K562 (cell line): Measurements from ENCODE around the gene FAM149B1. TPM values are rescaled to one million over a fixed set of nuclear protein-coding genes. Genes with fewer than 3 reads are reported as not detected.

Experiments used
- ATF7 ChIP-seq: fragments of 450-650 bp; IDR thresholded peaks from 2 replicates; pipeline ENCODE4 v1.7.1; 2014; ENCODE audit warnings: mild to moderate bottlenecking, moderate library complexity
- C11orf30 ChIP-seq: fragments of 450-650 bp; IDR thresholded peaks from 2 replicates; pipeline ENCODE4 v1.6.1; 2016; ENCODE audit warnings: low read depth, mild to moderate bottlenecking
- CREB1 ChIP-seq, 2 experiments: sonication (generic) in 1 of 2; formaldehyde crosslinking in 1 of 2; IDR thresholded peaks; 2 replicates each; pipeline versions ENCODE4 v1.6.1 to v1.8.0; 2012 to 2022; ENCODE audit warnings: inconsistent platforms in 1 of 2, mild to moderate bottlenecking in 1 of 2, missing genetic modification reagents in 1 of 2, moderate library complexity in 1 of 2
- CREBBP ChIP-seq: IDR thresholded peaks from one replicate; pipeline ENCODE4 v1.6.1; 2012; ENCODE audit warnings: low read depth, mild to moderate bottlenecking, control low read depth, inconsistent platforms, low read length
- E2F3 ChIP-seq: fragments of 250-450 bp; sonication (Bioruptor Pico); IDR thresholded peaks from 2 replicates; pipeline ENCODE4 v1.4.0; 2020; ENCODE audit warnings: mild to moderate bottlenecking
- ELF1 ChIP-seq: fragments of 200-800 bp; sonication (Bioruptor generic); IDR thresholded peaks from 2 replicates; pipeline ENCODE4 v1.6.1; 2016; ENCODE audit warnings: missing genetic modification characterization, missing compliant biosample characterization
- HMG20B ChIP-seq: fragments of 250-450 bp; sonication (Bioruptor Pico); IDR thresholded peaks from 2 replicates; pipeline ENCODE4 v1.5.0; 2021; ENCODE audit warnings: mild to moderate bottlenecking
- HNRNPUL1 ChIP-seq: fragments of 200-400 bp; formaldehyde crosslinking; IDR thresholded peaks from 2 replicates; pipeline ENCODE4 v1.6.1; 2017; ENCODE audit warnings: low read length
- ILK ChIP-seq: fragments of 450-650 bp; IDR thresholded peaks from 2 replicates; pipeline ENCODE4 v1.6.1; 2016; ENCODE audit warnings: missing genetic modification characterization, low read depth, mild to moderate bottlenecking, missing compliant biosample characterization, moderate library complexity, borderline replicate concordance
- KLF13 ChIP-seq: fragments of 450-650 bp; IDR thresholded peaks from 2 replicates; pipeline ENCODE4 v1.6.1; 2016; ENCODE audit warnings: missing genetic modification characterization, low read depth, mild to moderate bottlenecking, missing compliant biosample characterization, moderate library complexity, borderline replicate concordance
- MAZ ChIP-seq, 2 experiments: fragments of 450-650 bp in 1 of 2; sonication (generic) in 1 of 2; formaldehyde crosslinking; IDR thresholded peaks in 1 of 2; conservative IDR thresholded peaks in 1 of 2; 2 replicates each; pipeline versions ENCODE4 v1.4.0 to v1.5.0; 2020; ENCODE audit warnings: mild to moderate bottlenecking in 1 of 2, missing genetic modification reagents in 1 of 2
- MCM3 ChIP-seq: fragments of 450-650 bp; IDR thresholded peaks from 2 replicates; pipeline ENCODE4 v1.6.1; 2016
- NKRF ChIP-seq: fragments of 450-650 bp; IDR thresholded peaks from 2 replicates; pipeline ENCODE4 v1.6.1; 2016; ENCODE audit warnings: borderline replicate concordance
- PURB ChIP-seq: sonication (generic); formaldehyde crosslinking; IDR thresholded peaks from 2 replicates; pipeline ENCODE4 v1.9.0; 2021; ENCODE audit warnings: low read depth, mild to moderate bottlenecking, missing genetic modification reagents
- SIX5 ChIP-seq, 2 experiments: IDR thresholded peaks; 2 replicates each; pipeline ENCODE4 v1.6.1; 2011; ENCODE audit warnings: low read length in 2 of 2, borderline replicate concordance in 1 of 2, low read depth in 1 of 2, mild to moderate bottlenecking in 1 of 2, moderate library complexity in 1 of 2; ENCODE audit not compliant: insufficient read depth in 1 of 2
- SMAD1 ChIP-seq: fragments of 150-350 bp; IDR thresholded peaks from 2 replicates; pipeline ENCODE4 v1.6.1; 2014; ENCODE audit warnings: low read length, low read depth; ENCODE audit not compliant: partially characterized antibody
- SRSF3 ChIP-seq: fragments of 200-400 bp; formaldehyde crosslinking; IDR thresholded peaks from 2 replicates; pipeline ENCODE4 v1.6.1; 2016; ENCODE audit warnings: mild to moderate bottlenecking, low read length, moderate library complexity; ENCODE audit not compliant: insufficient read depth
- TCFL5 ChIP-seq: fragments of 250-450 bp; sonication (Bioruptor Pico); conservative IDR thresholded peaks from 2 replicates; pipeline ENCODE4 v1.6.1; 2021; ENCODE audit warnings: mild to moderate bottlenecking, moderate library complexity, matching md5 sums
- ZKSCAN8 ChIP-seq: fragments of 200-800 bp; sonication (Bioruptor generic); IDR thresholded peaks from 2 replicates; pipeline ENCODE4 v1.6.1; 2016; ENCODE audit warnings: missing genetic modification characterization, missing compliant biosample characterization
- ZNF133 ChIP-seq: fragments of 250-450 bp; sonication (Bioruptor Pico); IDR thresholded peaks from 2 replicates; pipeline ENCODE4 v1.4.0; 2020; ENCODE audit warnings: mild to moderate bottlenecking
- ZNF280B ChIP-seq: fragments of 250-450 bp; sonication (Bioruptor Pico); IDR thresholded peaks from 2 replicates; pipeline ENCODE4 v1.5.1; 2021; ENCODE audit warnings: mild to moderate bottlenecking
- ZNF79 ChIP-seq: fragments of 250-450 bp; sonication (Bioruptor Pico); IDR thresholded peaks from 2 replicates; pipeline ENCODE4 v1.4.0; 2020; ENCODE audit warnings: low read depth, mild to moderate bottlenecking, moderate library complexity
- ZNF830 ChIP-seq: fragments of 250-450 bp; sonication (Bioruptor Pico); IDR thresholded peaks from 2 replicates; pipeline ENCODE4 v1.5.0; 2021; ENCODE audit warnings: mild to moderate bottlenecking
- polyA plus RNA-seq, 8 experiments: library from polyadenylated mRNA; depleted of rRNA in 4 of 8; stranded (reverse) in 5 of 8; unstranded in 3 of 8; fragments of >200 nt; fragmentation: Nextera tagmentation in 2 of 8; fragmentation: Illumina TruSeq in 1 of 8; extraction: Ambion mirVana in 2 of 8; extraction: Trizol in 1 of 8; gene quantifications; 2 replicates each; pipeline versions ENCODE4 v1.2.1 to v1.2.3, GENCODE V29; 2011 to 2014; ENCODE audit warnings: inconsistent platforms in 1 of 8, missing spikeins in 1 of 8
- total RNA-seq, 7 experiments: library from RNA; depleted of rRNA in 6 of 7; stranded (reverse); fragments of >200 nt in 6 of 7; fragmentation: Illumina TruSeq in 2 of 7; extraction: Trizol in 2 of 7; gene quantifications; 2 replicates each; pipeline versions ENCODE4 v1.2.1 to v1.2.3, GENCODE V29; 2011 to 2021; ENCODE audit warnings: low replicate concordance in 1 of 7
- TF ChIP-seq, protein P1 (sequence below): sonication (generic); formaldehyde crosslinking; IDR thresholded peaks from 2 replicates; pipeline ENCODE4 v1.4.0; 2020; ENCODE audit warnings: mild to moderate bottlenecking, missing genetic modification reagents

The FAM149B1 gene
- total and polyA plus RNA-seq, 9 of the 15 experiments (the other 6 are each of a cell fraction or from before 2014, with no cell fraction given), result 4.2 to 18.5 (median 9.3) TPM

DNA sequence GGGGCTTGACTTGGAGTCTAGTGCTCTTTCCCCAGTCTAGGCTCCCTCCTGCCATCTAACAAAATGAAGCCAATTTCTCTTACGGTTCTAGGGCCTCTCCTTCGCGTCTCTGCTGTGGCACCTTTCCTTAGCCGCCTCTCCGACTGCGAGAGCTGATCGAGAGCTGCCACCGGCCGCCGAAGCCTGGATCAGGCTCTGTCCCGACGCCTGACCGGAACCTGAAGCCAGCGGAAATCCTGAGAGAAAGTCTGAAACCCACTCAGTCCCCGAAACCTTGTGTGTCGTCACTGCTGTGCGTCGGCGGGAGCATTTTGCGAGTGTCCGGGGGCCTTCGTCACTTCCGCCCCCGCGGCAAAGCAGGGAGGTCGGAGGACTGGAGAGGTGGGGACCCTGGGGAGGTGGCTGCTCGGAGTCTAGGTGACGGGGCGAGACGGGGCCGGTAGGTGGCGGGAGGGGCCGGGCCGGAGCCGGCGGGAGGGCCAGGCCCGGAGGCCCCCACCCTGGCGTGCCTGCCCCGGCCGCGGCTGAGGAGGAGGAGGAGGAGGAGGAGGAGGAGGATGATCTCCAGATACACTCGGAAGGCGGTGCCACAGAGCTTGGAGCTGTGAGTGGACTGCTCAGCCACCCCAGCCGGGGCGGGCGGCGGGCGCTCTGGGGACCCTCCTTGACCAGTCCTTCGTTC is at the start of gene FAM149B1, which contains the start of gene ECD (continued):
- TF ChIP-seq, protein P1, sequence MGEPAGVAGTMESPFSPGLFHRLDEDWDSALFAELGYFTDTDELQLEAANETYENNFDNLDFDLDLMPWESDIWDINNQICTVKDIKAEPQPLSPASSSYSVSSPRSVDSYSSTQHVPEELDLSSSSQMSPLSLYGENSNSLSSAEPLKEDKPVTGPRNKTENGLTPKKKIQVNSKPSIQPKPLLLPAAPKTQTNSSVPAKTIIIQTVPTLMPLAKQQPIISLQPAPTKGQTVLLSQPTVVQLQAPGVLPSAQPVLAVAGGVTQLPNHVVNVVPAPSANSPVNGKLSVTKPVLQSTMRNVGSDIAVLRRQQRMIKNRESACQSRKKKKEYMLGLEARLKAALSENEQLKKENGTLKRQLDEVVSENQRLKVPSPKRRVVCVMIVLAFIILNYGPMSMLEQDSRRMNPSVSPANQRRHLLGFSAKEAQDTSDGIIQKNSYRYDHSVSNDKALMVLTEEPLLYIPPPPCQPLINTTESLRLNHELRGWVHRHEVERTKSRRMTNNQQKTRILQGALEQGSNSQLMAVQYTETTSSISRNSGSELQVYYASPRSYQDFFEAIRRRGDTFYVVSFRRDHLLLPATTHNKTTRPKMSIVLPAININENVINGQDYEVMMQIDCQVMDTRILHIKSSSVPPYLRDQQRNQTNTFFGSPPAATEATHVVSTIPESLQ, result no peak
- no peak for TF ChIP-seq E2F3 (CRISPR knock-in tag)
- peak; percentile 91 to 99 for TF ChIP-seq MAZ (CRISPR knock-in tag; conservative IDR thresholded peaks at IDR 0.05 in 1 of 2, IDR thresholded peaks at IDR 0.05 in 1 of 2)
- TF ChIP-seq ATF7, result peak; percentile 92
- no peak for TF ChIP-seq CREBBP
- no peak for TF ChIP-seq KLF13 (tag)
- peak; percentile 78 for TF ChIP-seq ELF1 (tag)
- TF ChIP-seq SMAD1, result peak; percentile 51
- peak; percentile 100 for TF ChIP-seq C11orf30
- peak; percentile 60 to 66; a peak in 3 of 4 replicates for TF ChIP-seq SIX5 (IDR thresholded peaks at IDR 0.05; ENCODE audit: borderline replicate concordance in 1 of 2, insufficient read depth in 1 of 2, low read depth in 1 of 2, low read length in 2 of 2)
- TF ChIP-seq ZNF280B (CRISPR knock-in tag), result no peak
- TF ChIP-seq HMG20B (CRISPR knock-in tag), result no peak
- TF ChIP-seq TCFL5 (CRISPR knock-in tag), result no peak
- TF ChIP-seq NKRF, result peak; percentile 77
- 0 out of 2 replicates have a peak, but pooled peaks have one; percentile 19 for TF ChIP-seq SRSF3
- TF ChIP-seq ZNF79, result no peak
- no peak for TF ChIP-seq PURB
- peak; percentile 100 for TF ChIP-seq CREB1 (IDR thresholded peaks at IDR 0.05)
- peak; percentile 100 for TF ChIP-seq CREB1 (CRISPR knock-in tag; IDR thresholded peaks at IDR 0.05)
- no peak for TF ChIP-seq ILK (tag)
- no peak for TF ChIP-seq ZNF830
- no peak for TF ChIP-seq MCM3
- TF ChIP-seq HNRNPUL1, result no peak
- no peak for TF ChIP-seq ZKSCAN8 (CRISPR knock-in tag)
- TF ChIP-seq ZNF133 (CRISPR knock-in tag), result no peak
